COR-L47 (cell line): ENCODE measurements around the gene AMOTL2.

Experiments
- DNase-seq: peaks from one replicate; lab custom pipeline; 2025; lab: John Stamatoyannopoulos, UW

Gene AMOTL2

GRCh38 chr3:134366221-134366927 is 7.9 kb downstream of the AMOTL2 start:
- no peak for DNase-seq

- no peak for DNase-seq
Observed at GRCh38 chr3:134365766-134366065, 8.5 kb downstream of the AMOTL2 start.

- DNase-seq = no peak
Observed at GRCh38 chr3:134364936-134365765, 9.1 kb downstream of the AMOTL2 start.

- DNase-seq = peak; percentile 89
Observed at GRCh38 chr3:134364061-134364935, 9.9 kb downstream of the AMOTL2 start.

- DNase-seq = no peak
Observed at GRCh38 chr3:134363381-134363755, 10.9 kb downstream of the AMOTL2 start.

- DNase-seq = no peak
Observed at GRCh38 chr3:134362670-134363380, 11.4 kb downstream of the AMOTL2 start.

GRCh38 chr3:134362221-134362620 is 12.0 kb downstream of the AMOTL2 start:
- DNase-seq = no peak

- DNase-seq = no peak
Observed at GRCh38 chr3:134361162-134361835, 12.9 kb downstream of the AMOTL2 start.

GRCh38 chr3:134360046-134360445 is 14.2 kb downstream of the AMOTL2 start:
- DNase-seq = no peak

- DNase-seq = no peak
Observed at GRCh38 chr3:134359121-134360010, 14.9 kb downstream of the AMOTL2 start.

- no peak for DNase-seq
Observed at GRCh38 chr3:134357914-134358811, 16.1 kb downstream of the AMOTL2 start.

GRCh38 chr3:134357261-134357913 is 16.9 kb downstream of the AMOTL2 start:
- no peak for DNase-seq

- no peak for DNase-seq
Observed at GRCh38 chr3:134356411-134357040, 17.7 kb downstream of the AMOTL2 start.

GRCh38 chr3:134355416-134355815 is 18.8 kb downstream of the AMOTL2 start:
- DNase-seq = no peak

GRCh38 chr3:134354612-134355251 is 19.5 kb downstream of the AMOTL2 start:
- no peak for DNase-seq

- no peak for DNase-seq
Observed at GRCh38 chr3:134353831-134354611, 20.2 kb downstream of the AMOTL2 start.
